GM12873 (cell line): ENCODE results near the gene DNAH2.

Experiments
- CTCF ChIP-seq: IDR thresholded peaks from 2 replicates; pipeline ENCODE4 v1.5.1; 2012; ENCODE audit warnings: low read depth, mild to moderate bottlenecking, moderate library complexity, low read length, control low read depth; ENCODE audit not compliant: insufficient read depth; ENCODE audit errors: missing control alignments

Gene DNAH2, protein sequence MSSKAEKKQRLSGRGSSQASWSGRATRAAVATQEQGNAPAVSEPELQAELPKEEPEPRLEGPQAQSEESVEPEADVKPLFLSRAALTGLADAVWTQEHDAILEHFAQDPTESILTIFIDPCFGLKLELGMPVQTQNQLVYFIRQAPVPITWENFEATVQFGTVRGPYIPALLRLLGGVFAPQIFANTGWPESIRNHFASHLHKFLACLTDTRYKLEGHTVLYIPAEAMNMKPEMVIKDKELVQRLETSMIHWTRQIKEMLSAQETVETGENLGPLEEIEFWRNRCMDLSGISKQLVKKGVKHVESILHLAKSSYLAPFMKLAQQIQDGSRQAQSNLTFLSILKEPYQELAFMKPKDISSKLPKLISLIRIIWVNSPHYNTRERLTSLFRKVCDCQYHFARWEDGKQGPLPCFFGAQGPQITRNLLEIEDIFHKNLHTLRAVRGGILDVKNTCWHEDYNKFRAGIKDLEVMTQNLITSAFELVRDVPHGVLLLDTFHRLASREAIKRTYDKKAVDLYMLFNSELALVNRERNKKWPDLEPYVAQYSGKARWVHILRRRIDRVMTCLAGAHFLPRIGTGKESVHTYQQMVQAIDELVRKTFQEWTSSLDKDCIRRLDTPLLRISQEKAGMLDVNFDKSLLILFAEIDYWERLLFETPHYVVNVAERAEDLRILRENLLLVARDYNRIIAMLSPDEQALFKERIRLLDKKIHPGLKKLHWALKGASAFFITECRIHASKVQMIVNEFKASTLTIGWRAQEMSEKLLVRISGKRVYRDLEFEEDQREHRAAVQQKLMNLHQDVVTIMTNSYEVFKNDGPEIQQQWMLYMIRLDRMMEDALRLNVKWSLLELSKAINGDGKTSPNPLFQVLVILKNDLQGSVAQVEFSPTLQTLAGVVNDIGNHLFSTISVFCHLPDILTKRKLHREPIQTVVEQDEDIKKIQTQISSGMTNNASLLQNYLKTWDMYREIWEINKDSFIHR (N-terminal part only)

GRCh38 chr17:7716901-7717755 lies at the start of gene DNAH2:
TSS of gene DNAH2 (plus strand) at chr17:7717744. CDS start at chr17:7719735, 1,991 bp downstream.
- TF ChIP-seq CTCF = peak; percentile 28

DNA sequence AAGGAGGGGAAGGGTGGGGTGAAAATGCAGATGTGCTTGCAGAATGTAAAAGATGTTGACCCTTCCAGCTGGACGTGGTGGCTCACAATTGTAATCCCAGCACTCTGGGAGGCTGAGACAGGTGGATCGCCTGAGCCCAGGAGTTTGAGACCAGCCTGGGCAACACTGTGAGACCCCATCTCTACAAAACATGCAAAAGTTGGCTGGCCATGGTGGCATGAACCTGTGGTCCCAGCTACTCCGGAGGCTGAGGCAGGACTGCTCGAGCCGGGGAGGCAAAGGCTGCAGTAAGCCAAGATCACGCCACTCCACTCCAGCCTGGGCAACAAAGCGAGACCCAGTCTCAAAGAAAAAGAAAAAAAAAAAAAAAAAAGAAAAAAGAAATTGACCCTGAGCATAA lies 49.1 kb upstream of the DNAH2 start:
- no peak for TF ChIP-seq CTCF

DNA sequence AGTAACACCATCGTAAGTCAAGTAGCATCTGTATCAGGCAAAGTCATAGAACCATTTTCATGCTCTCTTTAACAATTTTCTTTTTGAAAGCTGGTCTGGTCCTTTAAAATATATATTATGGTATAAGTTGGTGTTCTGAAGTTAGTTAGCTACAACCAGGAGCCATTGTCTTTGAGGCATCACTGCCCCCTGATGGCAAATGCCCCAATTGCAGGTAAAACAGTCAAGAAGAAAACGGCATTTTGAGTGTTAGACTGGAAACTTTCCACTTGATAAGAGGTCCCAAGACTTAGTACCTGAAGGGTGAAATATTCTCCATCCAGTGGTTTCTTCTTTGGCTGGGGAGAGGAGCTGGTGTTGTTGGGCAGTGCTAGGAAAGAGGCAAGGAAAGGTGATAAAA lies 44.3 kb upstream of the DNAH2 start:
- peak; percentile 62 for TF ChIP-seq CTCF

DNA sequence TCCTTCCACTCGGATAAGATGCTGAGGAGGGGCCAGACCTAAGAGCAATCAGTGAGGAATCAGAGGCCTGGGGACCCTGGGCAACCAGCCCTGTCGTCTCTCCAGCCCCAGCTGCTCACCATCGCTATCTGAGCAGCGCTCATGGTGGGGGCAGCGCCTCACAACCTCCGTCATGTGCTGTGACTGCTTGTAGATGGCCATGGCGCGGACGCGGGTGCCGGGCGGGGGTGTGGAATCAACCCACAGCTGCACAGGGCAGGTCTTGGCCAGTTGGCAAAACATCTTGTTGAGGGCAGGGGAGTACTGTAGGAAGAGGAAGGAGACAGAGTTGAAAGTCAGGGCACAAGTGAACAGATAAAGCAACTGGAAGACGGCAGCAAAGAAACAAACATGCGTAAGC lies 42.6 kb upstream of the DNAH2 start:
- TF ChIP-seq CTCF = no peak

DNA sequence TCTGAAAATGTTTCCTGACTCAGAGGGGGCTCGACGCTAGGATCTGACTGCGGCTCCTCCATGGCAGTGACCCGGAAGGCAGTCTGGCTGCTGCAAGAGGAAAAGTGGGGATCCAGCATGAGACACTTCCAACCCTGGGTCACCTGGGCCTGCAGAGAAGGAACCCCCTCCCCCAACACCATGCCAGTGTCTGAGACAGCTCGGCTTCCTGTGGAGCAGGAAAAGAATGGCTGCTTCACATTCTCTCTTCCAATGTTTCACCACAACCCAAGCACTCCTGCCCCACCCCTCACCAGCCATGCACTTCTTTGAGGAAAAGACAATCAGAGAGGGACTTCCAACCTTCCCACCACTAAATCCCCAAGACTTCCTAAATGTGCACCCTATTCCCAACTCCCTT lies 41.0 kb upstream of the DNAH2 start:
- no peak for TF ChIP-seq CTCF

GRCh38 chr17:7677388-7678067 lies 40.0 kb upstream of the DNAH2 start:
- TF ChIP-seq CTCF = no peak
